ENCODE results near the gene KRTAP17-1.
"Not testable (repeated sequence)": the region's sequence is repeated elsewhere in the genome, so short reads cannot be mapped to it uniquely, and the experiment has no call there.

Gene KRTAP17-1, protein sequence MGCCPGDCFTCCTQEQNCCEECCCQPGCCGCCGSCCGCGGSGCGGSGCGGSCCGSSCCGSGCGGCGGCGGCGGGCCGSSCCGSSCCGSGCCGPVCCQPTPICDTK

DNA sequence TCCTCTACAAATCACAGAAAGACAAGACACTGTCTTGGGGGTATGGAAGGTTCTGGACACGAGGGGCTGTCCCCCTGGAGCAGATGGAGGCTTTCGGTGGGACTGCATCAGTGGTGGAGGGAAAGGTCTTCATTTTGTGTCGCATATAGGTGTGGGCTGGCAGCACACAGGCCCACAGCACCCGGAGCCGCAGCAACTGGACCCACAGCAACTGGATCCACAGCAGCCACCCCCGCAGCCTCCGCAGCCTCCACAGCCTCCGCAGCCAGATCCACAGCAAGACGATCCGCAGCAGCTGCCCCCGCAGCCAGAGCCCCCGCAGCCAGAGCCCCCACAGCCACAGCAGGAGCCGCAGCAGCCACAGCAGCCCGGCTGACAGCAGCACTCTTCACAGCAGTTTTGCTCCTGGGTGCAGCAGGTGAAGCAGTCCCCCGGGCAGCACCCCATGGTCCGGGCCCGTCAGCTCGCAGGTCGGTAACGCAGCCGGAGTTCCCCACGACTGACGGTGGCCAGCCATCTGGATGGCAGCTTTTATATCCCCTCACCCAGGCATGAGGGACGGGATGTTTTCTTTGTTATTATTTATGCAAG, at the start of gene KRTAP17-1:
TSS of gene KRTAP17-1 (minus strand) at position 507 of the 591 bp plus-strand sequence. CDS start at position 447, 60 bp downstream.
- Mint-ChIP-seq H3K36me3 (ENCODE audit: low read depth) (peaks cover 5% of the 10 kb centered on the region), H3K27ac (no peak within 1 kb of the TSS), H3K27me3 (no peaks in the 10 kb centered on the region), H3K4me1 (ENCODE audit: low read depth) (peaks cover 8% of the 10 kb centered on the region), H3K9me3 (peaks cover 13% of the 10 kb centered on the region), H3K4me3 (no peak within 1 kb of the TSS)

DNA sequence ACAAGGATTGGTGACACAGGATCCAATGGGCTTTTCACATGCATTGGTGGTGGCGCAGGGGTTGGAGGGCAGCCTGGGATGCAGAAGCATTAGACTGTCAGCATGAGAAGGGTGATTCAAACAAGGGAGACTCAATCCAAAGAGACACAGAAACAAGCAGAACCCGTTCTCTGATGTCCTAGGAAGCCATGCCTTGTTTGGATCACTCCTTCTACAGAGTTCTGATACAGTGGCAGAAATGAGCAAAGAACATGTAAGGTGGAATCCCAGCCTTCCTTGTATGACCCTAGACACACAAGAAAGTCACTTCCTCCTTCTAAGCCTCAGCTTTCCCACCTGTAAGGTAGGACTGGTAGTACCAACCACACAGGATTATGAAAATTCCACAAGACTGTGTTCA, 48.4 kb upstream of the KRTAP17-1 start:
- H3K27me3 Mint-ChIP-seq: no peaks in the 10 kb centered on the region
- H3K9me3 Mint-ChIP-seq: no peaks in the 10 kb centered on the region
- no peak overlapping the region for H3K27ac Mint-ChIP-seq
- H3K36me3 Mint-ChIP-seq (ENCODE audit: low read depth): no peaks in the 10 kb centered on the region
- no peak overlapping the region for H3K4me3 Mint-ChIP-seq
- no peaks in the 10 kb centered on the region for H3K4me1 Mint-ChIP-seq (ENCODE audit: low read depth)

DNA sequence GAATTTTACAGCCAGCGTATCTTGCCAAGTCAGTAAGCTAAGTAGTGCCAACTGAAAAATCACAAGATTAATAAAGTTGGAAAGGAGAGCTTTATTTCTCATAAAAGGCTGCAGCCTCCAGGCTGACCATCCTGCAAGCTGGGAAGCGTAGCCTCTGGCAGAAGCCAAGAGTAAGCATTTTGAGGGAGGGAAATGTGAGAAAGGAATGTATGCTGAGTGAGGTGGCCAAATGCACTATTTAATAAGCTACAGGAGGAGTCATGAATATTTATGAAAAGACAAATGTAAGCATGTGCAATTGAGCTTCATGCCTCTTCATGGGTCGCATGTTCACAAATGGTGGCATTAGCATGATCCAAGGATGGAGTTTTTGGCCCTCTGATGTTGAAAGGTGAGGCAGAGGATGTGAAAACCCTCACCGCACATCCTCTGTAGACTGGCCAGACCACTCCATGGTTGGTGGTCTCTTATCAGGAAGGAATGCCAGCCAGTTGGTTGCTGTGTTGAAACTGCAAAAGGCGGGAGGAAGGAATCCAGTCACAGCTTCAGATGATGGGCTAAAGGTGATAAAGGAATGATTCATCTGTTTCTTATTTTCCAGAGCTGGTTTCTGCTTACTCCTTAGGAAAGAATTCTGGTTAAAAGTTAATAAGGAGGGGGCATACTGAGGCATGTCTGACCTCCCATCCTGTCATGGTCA, 44.9 kb upstream of the KRTAP17-1 start:
- Mint-ChIP-seq H3K4me1 (ENCODE audit: low read depth) (no peaks in the 10 kb centered on the region), H3K27me3 (no peaks in the 10 kb centered on the region), H3K9me3 (peaks cover 2% of the 10 kb centered on the region), H3K36me3 (ENCODE audit: low read depth) (no peaks in the 10 kb centered on the region), H3K27ac (no peak overlapping the region), H3K4me3 (no peak overlapping the region)

DNA sequence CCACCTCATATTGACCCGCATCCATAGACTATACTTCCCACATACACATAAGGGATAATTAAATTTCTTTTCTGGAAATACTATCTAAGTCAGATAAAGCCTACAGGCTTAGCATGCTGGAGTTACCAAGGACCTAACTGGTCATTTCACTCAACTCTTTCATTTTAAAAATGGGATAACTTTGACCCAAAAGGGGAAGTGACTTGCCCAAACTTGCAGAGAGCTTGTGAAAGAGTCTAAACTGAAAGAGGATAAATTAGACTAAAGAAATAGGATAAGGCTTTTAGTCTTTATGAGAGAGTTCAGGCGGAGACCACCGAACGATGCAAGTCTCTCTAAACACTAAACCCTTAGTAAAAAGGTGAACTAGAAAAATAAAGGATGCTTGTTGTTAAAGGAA, 39.0 kb upstream of the KRTAP17-1 start:
- Mint-ChIP-seq H3K36me3 (ENCODE audit: low read depth) (no peaks in the 10 kb centered on the region), H3K9me3 (peaks cover 2% of the 10 kb centered on the region), H3K27me3 (no peaks in the 10 kb centered on the region), H3K4me1 (ENCODE audit: low read depth) (peaks cover 5% of the 10 kb centered on the region), H3K4me3 (no peak overlapping the region), H3K27ac (no peak overlapping the region)

DNA sequence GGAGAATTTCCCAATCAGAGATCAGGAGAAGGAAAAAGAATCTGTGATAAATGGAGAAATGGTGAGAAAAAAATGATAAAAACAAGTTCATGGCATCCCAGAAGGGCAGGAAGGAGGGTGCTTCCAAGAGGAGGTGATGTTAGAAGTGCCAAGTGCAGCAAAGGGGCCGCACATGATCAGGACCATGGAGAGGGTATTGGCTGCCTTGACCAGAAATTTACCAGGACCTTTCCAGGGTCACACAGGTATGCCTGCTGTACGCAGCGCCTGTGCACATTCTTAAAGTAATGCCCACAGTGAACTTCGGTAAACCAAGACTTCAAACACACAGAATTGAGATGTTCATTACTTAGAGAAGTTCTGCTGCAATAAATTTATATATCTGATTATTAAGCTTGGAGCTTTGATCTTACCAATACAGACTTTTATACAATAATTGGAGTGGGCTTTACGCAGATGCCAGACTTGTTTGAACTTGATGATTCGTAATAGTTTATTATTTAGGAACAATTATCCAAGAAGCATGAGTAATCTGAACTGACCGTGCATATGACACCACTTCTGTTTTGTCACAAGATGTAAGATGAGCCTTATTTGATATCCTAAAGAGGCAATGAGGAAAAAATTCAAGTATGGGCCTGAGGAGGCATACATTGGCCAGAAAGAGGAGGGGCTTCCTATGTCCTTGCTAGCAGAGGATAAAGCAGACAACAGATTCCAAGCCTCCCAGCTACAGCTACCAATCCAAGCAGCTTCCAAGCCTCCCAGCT, 37.3 kb upstream of the KRTAP17-1 start:
- Mint-ChIP-seq H3K27ac (no peak overlapping the region), H3K4me3 (no peak overlapping the region), H3K4me1 (ENCODE audit: low read depth) (peaks cover 5% of the 10 kb centered on the region), H3K9me3 (peaks cover 2% of the 10 kb centered on the region), H3K36me3 (ENCODE audit: low read depth) (no peaks in the 10 kb centered on the region), H3K27me3 (no peaks in the 10 kb centered on the region)

DNA sequence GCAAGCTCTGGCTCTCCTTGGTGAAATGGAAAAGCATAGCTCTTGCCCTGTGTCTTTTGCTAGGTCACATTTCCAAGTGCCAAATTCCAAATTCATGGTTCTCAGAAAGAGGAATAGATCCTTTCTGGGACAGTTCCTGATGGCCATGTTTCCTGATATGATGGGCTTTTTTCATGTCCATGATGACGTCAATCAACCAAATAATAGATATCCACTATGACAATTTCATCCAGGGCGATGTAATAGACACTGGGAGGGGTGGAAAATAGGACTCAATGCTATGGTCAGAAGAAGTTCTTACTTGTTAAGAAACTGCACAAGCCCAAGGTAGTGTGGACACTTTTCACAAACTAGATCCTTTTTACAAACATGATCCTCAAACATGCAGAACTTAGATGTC, 35.7 kb upstream of the KRTAP17-1 start:
- Mint-ChIP-seq H3K9me3 (no peaks in the 10 kb centered on the region), H3K36me3 (ENCODE audit: low read depth) (no peaks in the 10 kb centered on the region), H3K4me3 (no peak overlapping the region), H3K27ac (no peak overlapping the region), H3K4me1 (ENCODE audit: low read depth) (peaks cover 5% of the 10 kb centered on the region), H3K27me3 (no peaks in the 10 kb centered on the region)

DNA sequence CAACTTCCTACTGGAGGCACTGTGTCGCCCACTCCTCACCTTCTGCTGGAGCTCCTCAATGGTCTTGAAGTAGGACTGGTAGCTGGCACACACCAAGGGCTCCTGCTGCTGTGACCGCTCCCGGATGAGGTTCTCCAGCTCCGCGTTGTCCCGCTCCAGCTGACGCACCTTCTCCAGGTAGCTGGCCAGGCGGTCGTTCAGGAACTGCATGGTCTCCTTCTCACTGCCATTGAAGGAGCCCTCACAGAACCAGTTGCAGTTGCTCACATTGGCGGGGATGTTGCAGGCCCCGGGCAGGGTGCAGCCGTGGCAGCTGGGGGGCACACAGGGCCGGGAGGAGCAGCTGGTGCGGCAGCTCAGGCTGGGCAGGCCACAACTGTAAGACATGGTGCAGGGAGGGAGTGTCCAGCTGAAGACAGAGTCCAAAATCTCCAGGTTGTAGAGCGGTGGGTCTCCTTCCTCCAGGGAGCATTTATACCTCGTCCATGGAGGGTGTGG, 34.9 kb upstream of the KRTAP17-1 start, which contains the start of gene KRT33A:
TSS of gene KRT33A (minus strand) at position 448 of the 498 bp plus-strand sequence. CDS start at position 387, 61 bp downstream.
- not testable (repeated sequence) for H3K27me3 Mint-ChIP-seq; H3K4me3 Mint-ChIP-seq; H3K4me1 Mint-ChIP-seq (ENCODE audit: low read depth); H3K9me3 Mint-ChIP-seq; H3K36me3 Mint-ChIP-seq (ENCODE audit: low read depth); H3K27ac Mint-ChIP-seq

DNA sequence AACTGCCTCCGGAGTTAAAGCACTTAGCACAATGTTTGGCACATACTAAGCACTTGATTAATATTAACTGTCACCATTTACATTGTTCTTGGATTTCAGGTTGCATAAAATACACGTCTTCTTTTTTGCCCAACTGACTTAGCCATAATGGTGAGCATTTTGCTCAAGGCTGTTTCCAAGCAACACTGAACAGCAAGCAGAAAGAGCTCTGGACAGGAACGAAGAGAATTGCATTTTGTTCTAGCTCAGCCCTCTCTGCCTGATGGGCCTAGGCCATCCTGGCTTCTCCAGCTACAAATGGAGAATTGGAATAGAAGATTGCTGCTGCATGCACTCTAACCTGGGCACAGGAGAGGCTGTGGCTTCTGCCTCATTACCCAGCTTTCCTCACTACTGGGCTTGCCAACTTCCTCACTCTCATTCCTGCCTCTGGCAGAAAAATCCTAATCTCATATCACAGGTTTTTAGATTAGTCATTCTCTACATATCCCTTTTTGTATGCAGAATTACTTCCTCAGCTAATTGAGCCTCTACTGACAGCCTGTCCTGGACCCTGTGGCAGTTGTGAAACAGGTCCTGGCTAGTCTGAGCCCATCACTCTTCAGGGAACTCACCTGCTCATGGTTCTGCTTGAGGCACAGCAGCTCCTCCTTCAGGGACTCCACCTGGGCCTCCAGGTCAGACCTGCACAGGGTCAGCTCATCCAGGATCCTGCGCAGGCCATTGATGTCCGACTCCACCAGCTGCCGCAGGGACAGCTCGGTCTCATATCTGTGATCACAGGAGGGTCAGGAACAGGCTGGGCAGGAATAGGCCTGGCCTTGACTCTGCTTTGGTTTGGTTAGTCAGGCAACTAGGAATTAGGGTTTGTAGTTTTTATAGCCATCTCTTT, 32.6 kb upstream of the KRTAP17-1 start:
- Mint-ChIP-seq H3K27me3 (no peaks in the 10 kb centered on the region), H3K36me3 (ENCODE audit: low read depth) (peaks cover 2% of the 10 kb centered on the region), H3K9me3 (no peaks in the 10 kb centered on the region), H3K4me3 (no peak overlapping the region), H3K4me1 (ENCODE audit: low read depth) (peaks cover 7% of the 10 kb centered on the region), H3K27ac (no peak overlapping the region)

DNA sequence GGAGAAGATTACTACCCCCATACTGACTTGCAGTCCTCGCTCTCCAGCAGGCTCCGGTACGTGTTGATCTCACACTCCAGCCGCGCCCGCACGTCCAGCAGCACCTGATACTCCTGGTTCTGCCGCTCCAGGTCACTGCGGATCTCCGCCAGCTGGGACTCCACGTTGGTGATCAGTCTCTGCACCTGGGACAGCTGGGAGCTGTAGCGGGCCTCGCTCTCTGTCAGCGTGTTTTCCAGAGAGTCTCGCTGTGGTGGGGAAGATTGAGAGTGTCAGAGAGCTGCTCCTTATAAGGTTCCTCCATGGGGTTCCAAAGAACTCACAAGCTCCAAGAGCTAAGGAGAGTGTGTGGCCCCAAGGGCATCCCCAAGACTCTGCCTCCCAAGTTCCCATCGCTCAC, 30.9 kb upstream of the KRTAP17-1 start:
- H3K4me1 Mint-ChIP-seq (ENCODE audit: low read depth): peaks cover 17% of the 10 kb centered on the region
- H3K4me3 Mint-ChIP-seq, H3K27me3 Mint-ChIP-seq: not testable (repeated sequence)

DNA sequence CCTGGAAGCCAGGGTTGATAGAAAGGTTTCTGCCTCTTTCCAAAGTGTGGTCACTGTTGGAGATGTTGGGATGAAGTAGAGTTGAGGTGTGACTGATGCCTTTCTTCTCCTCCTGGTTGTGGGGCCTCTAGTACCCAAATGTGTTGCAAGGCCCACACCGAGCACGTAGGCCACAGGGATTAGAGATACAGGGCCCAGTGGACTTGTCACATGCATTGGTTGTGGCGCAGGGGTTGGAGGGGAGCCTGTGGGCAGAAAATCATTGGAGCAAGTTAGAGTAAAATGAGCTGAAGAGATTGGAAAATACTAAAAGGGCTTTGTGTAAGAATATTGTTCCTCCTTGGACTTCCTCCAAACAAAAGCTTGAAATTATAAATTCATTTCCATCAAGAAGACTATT, 30.5 kb upstream of the KRTAP17-1 start:
- H3K27me3 Mint-ChIP-seq: no peaks in the 10 kb centered on the region
- H3K27ac Mint-ChIP-seq: no peak overlapping the region
- H3K4me1 Mint-ChIP-seq (ENCODE audit: low read depth): peaks cover 22% of the 10 kb centered on the region
- peaks cover 10% of the 10 kb centered on the region for H3K36me3 Mint-ChIP-seq (ENCODE audit: low read depth)
- no peak overlapping the region for H3K4me3 Mint-ChIP-seq
- no peaks in the 10 kb centered on the region for H3K9me3 Mint-ChIP-seq

More for the DNA sequence above, 30.9 kb upstream of the KRTAP17-1 start:
- H3K27ac Mint-ChIP-seq, H3K9me3 Mint-ChIP-seq: not testable (repeated sequence)
- peaks cover 10% of the 10 kb centered on the region for H3K36me3 Mint-ChIP-seq (ENCODE audit: low read depth)

DNA sequence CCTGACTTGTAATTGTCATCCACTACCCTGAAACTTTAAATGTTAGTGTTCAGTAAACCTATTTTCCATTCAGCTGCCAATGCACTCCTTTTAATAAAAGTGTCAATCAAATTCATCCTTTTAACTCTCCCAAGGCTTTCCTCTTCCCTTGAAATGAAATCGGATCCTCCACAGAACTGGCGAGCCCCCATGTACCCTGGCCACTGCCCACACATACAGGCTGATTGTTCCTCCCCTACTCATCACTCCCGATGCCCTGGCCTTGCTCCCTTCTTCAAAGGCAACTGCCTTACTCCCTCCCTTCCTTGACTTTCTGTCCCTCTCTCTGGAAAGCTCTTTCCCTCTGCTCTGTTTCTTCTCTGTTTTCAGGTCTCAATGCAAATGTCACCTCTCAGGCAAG, 27.5 kb upstream of the KRTAP17-1 start:
- Mint-ChIP-seq H3K27ac (no peak overlapping the region), H3K9me3 (no peaks in the 10 kb centered on the region), H3K4me3 (no peak overlapping the region), H3K27me3 (no peaks in the 10 kb centered on the region), H3K36me3 (ENCODE audit: low read depth) (peaks cover 10% of the 10 kb centered on the region), H3K4me1 (ENCODE audit: low read depth) (peaks cover 50% of the 10 kb centered on the region)

DNA sequence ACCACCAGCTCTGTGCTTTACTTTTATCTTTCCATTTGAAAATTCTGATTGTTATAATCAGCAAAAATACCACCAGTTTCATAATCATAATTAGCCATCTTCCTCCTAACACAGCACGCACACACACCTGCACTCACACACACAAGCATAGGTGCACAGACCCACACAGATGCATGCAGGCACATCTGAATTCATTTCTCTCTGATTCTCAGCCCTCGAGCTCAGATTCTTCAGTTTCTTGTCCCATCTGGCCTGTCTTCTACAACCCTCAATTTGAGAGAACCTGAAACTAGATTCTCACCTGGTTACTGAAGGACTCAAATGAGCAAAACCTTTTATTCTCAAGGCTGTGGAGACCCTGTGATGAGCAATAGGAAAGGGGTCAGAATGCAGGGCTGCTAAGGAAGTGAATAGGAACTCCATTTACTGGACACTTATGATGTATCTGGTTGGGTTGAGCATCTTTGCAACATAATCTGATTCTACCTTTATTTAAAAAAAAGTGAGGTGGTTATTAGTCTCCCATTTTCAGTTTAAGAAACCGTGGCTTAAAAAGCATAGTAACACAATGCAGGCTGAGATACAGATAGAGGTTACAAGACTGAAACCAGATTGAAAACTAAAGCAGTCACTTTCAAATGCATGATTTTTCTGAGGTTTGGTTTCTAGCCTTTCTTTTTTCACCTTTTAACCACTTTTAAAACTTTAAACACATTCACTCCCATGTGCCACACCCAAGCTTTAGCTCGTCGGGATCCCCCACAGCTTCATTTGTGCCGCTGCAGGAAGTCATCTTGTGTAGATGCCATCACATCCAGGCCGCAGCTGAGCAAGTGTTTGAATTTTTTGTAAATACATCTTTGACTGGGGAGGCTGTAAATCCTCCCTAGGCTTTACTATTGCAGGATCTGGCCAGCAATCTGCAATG, 25.7 kb upstream of the KRTAP17-1 start:
- H3K36me3 Mint-ChIP-seq (ENCODE audit: low read depth): peaks cover 10% of the 10 kb centered on the region
- H3K4me3 Mint-ChIP-seq: no peak overlapping the region
- no peaks in the 10 kb centered on the region for H3K9me3 Mint-ChIP-seq
- H3K4me1 Mint-ChIP-seq (ENCODE audit: low read depth): peaks cover 52% of the 10 kb centered on the region
- no peak overlapping the region for H3K27ac Mint-ChIP-seq
- no peaks in the 10 kb centered on the region for H3K27me3 Mint-ChIP-seq

DNA sequence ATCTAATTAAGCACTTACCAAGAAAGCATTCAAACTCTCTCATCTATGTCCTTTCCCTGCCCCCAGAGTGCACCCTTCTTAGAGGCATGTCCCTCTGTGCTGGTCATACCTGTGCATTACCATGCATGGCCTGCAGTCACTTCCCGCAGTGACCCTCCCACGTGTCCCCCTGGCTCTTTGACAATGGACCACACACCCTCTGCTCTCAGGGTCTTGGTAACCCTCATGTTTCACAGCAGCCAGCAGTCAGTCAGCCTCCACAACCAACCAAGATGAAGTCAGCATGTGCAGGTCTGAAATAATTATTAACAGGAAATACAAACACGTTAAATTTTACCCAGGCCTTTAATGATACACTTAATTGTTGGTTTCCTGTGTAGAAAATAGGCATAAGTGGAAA, 25.0 kb upstream of the KRTAP17-1 start:
- Mint-ChIP-seq H3K4me3 (no peak overlapping the region), H3K9me3 (no peaks in the 10 kb centered on the region), H3K27me3 (no peaks in the 10 kb centered on the region), H3K27ac (no peak overlapping the region), H3K36me3 (ENCODE audit: low read depth) (peaks cover 10% of the 10 kb centered on the region), H3K4me1 (ENCODE audit: low read depth) (peaks cover 58% of the 10 kb centered on the region)

Measured in stimulated activated naive CD8-positive, alpha-beta T cell treated with anti-CD3 and anti-CD28 coated beads, Interleukin-15, Interleukin-2, amounts not matched to agents 100 ng/mL and 50 ng/mL, for 24 hours (primary cell).